Pons (tissue), 1 donor: ENCODE measurements around the gene RAB7A.
A peak's percentile ranks its signal among the peaks of the same experiment; 100 is the strongest.
"Not testable (repeated sequence)": the region's sequence is repeated elsewhere in the genome, so short reads cannot be mapped to it uniquely, and the experiment has no call there.

Experiments
- DNase-seq: peaks from one replicate; pipeline ENCODE4 v3.0.0-alpha.2; 2016; ENCODE audit warnings: low spot score

Gene RAB7A

GRCh38 chr3:128712848-128713247, 13.1 kb upstream of the RAB7A start:
- DNase-seq: no peak

GRCh38 chr3:128714887-128715491, 11.0 kb upstream of the RAB7A start:
- peak; percentile 45 for DNase-seq

GRCh38 chr3:128718892-128719291, 7.1 kb upstream of the RAB7A start:
- peak; percentile 9 for DNase-seq

GRCh38 chr3:128720891-128721290, 5.1 kb upstream of the RAB7A start:
- no peak for DNase-seq

GRCh38 chr3:128723477-128723876, 2.5 kb upstream of the RAB7A start:
- no peak for DNase-seq

- DNase-seq: no peak
Observed at GRCh38 chr3:128725547-128726022, 398 bp upstream of the RAB7A start.

GRCh38 chr3:128727059-128727458, 1.1 kb downstream of the RAB7A start:
- DNase-seq: no peak

GRCh38 chr3:128727485-128727884, 1.5 kb downstream of the RAB7A start:
- DNase-seq: peak; percentile 41

- no peak for DNase-seq
Observed at GRCh38 chr3:128727996-128728395, 2.0 kb downstream of the RAB7A start.

GRCh38 chr3:128728521-128728920, 2.5 kb downstream of the RAB7A start:
- not testable (repeated sequence) for DNase-seq

- no peak for DNase-seq
Observed at GRCh38 chr3:128730471-128730870, 4.5 kb downstream of the RAB7A start.

- DNase-seq: no peak
Observed at GRCh38 chr3:128734523-128735189, 8.7 kb downstream of the RAB7A start.

GRCh38 chr3:128735287-128735686, 9.3 kb downstream of the RAB7A start:
- no peak for DNase-seq

GRCh38 chr3:128735884-128736283, 9.9 kb downstream of the RAB7A start:
- no peak for DNase-seq

GRCh38 chr3:128736601-128737000, 10.6 kb downstream of the RAB7A start:
- no peak for DNase-seq

- DNase-seq: no peak
Observed at GRCh38 chr3:128740621-128741020, 14.6 kb downstream of the RAB7A start.

- DNase-seq: no peak
Observed at GRCh38 chr3:128742821-128743594, 17.0 kb downstream of the RAB7A start.

GRCh38 chr3:128745742-128746141, 19.8 kb downstream of the RAB7A start:
- DNase-seq: no peak

- no peak for DNase-seq
Observed at GRCh38 chr3:128746881-128747280, 20.9 kb downstream of the RAB7A start.

- no peak for DNase-seq
Observed at GRCh38 chr3:128748557-128748956, 22.6 kb downstream of the RAB7A start.

- DNase-seq: no peak
Observed at GRCh38 chr3:128749035-128749434, 23.1 kb downstream of the RAB7A start.

GRCh38 chr3:128749561-128749960, 23.6 kb downstream of the RAB7A start:
- DNase-seq: not testable (repeated sequence)

GRCh38 chr3:128753715-128754114, 27.7 kb downstream of the RAB7A start:
- no peak for DNase-seq
